ENCODE data around the gene GSE1. TPM values are rescaled to one million over a fixed set of nuclear protein-coding genes. Genes with fewer than 3 reads are reported as not detected.

GSE1 gene
- total and polyA plus RNA-seq, 9 of the 15 experiments (the other 6 are each of a cell fraction or from before 2014, with no cell fraction given), result 12.2 to 244 (median 57.9) TPM

DNA sequence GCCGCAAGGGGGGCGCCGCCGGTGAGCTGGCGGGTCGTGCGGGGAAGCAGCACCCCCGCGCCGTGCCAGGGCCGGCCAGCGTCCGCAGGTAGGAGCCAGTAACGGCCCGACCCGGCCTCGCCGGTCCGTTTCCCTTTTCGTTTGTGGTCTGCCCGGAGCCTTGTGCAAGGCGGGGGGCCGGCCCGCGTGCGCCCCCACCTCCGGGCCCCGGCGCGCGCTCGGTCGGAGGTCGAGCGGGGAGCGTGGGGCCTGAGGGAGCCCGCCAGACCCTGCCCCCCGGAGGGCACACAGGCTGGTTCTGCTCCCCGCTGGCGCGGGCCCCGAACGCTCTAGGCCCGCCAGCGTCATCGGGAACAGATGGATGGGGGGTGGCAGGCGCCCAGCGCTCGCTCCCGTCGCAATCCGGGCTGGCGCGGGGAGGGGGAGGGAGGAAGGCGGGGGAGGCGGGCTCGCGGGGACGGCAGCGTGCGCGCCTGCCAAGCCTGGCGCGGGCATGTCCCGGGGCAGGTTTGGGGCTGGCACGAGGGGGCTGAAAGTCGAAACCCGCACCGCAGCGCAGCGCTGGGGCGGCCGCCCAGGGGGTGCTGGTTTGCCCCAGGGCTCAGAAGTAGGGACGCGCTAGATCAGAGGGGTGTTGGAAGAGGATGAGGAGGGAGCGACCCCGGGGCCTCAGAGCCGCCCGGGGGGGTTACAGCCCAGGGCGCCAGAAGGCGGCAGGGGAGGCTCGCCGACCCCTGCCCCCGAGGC lies 1.5 kb upstream of the GSE1 start (continued):
- TF ChIP-seq ZNF197 (CRISPR knock-in tag; IDR thresholded peaks at IDR 0.05; ENCODE audit: low read depth) (0 out of 2 replicates have a peak, but pooled peaks have one; percentile 37), NONO (IDR thresholded peaks at IDR 0.05; ENCODE audit: low read depth in 2 of 2, low read length in 1 of 2) (peak in 1 of 2 experiments; percentile 33; a peak in 1 of 4 replicates), OTX1 (CRISPR knock-in tag; IDR thresholded peaks at IDR 0.05) (peak; percentile 41; the same call in 1 of the 2 replicates), CREM (IDR thresholded peaks at IDR 0.05; ENCODE audit: low read depth) (peak; percentile 48; the same call in 1 of the 2 replicates), SMARCE1 (IDR thresholded peaks at IDR 0.05) (no peak), MYBL2 (IDR thresholded peaks at IDR 0.05; ENCODE audit: low read depth) (no peak), MYBL2 (CRISPR knock-in tag; IDR thresholded peaks at IDR 0.05; ENCODE audit: borderline replicate concordance) (no peak), PCBP1 (IDR thresholded peaks at IDR 0.05; ENCODE audit: low read depth, low read length, poor library complexity, severe bottlenecking) (peak; percentile 89), CHD2 (IDR thresholded peaks at IDR 0.05; ENCODE audit: low read depth, low read length) (no peak), ZNF830 (CRISPR knock-in tag; IDR thresholded peaks at IDR 0.05) (0 out of 2 replicates have a peak, but pooled peaks have one; percentile 28), KLF13 (tag; IDR thresholded peaks at IDR 0.05; ENCODE audit: borderline replicate concordance, low read depth) (no peak), CHCHD3 (CRISPR knock-in tag; IDR thresholded peaks at IDR 0.05) (no peak)
- TF ChIP-seq, protein P1, sequence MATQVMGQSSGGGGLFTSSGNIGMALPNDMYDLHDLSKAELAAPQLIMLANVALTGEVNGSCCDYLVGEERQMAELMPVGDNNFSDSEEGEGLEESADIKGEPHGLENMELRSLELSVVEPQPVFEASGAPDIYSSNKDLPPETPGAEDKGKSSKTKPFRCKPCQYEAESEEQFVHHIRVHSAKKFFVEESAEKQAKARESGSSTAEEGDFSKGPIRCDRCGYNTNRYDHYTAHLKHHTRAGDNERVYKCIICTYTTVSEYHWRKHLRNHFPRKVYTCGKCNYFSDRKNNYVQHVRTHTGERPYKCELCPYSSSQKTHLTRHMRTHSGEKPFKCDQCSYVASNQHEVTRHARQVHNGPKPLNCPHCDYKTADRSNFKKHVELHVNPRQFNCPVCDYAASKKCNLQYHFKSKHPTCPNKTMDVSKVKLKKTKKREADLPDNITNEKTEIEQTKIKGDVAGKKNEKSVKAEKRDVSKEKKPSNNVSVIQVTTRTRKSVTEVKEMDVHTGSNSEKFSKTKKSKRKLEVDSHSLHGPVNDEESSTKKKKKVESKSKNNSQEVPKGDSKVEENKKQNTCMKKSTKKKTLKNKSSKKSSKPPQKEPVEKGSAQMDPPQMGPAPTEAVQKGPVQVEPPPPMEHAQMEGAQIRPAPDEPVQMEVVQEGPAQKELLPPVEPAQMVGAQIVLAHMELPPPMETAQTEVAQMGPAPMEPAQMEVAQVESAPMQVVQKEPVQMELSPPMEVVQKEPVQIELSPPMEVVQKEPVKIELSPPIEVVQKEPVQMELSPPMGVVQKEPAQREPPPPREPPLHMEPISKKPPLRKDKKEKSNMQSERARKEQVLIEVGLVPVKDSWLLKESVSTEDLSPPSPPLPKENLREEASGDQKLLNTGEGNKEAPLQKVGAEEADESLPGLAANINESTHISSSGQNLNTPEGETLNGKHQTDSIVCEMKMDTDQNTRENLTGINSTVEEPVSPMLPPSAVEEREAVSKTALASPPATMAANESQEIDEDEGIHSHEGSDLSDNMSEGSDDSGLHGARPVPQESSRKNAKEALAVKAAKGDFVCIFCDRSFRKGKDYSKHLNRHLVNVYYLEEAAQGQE (IDR thresholded peaks at IDR 0.05; ENCODE audit: borderline replicate concordance), result peak; percentile 92; the same call in 1 of the 2 replicates
- TF ChIP-seq, protein P1 (CRISPR knock-in tag; IDR thresholded peaks at IDR 0.05; ENCODE audit: low read depth), result peak; percentile 46; the same call in 1 of the 2 replicates
- TF ChIP-seq, protein P2, sequence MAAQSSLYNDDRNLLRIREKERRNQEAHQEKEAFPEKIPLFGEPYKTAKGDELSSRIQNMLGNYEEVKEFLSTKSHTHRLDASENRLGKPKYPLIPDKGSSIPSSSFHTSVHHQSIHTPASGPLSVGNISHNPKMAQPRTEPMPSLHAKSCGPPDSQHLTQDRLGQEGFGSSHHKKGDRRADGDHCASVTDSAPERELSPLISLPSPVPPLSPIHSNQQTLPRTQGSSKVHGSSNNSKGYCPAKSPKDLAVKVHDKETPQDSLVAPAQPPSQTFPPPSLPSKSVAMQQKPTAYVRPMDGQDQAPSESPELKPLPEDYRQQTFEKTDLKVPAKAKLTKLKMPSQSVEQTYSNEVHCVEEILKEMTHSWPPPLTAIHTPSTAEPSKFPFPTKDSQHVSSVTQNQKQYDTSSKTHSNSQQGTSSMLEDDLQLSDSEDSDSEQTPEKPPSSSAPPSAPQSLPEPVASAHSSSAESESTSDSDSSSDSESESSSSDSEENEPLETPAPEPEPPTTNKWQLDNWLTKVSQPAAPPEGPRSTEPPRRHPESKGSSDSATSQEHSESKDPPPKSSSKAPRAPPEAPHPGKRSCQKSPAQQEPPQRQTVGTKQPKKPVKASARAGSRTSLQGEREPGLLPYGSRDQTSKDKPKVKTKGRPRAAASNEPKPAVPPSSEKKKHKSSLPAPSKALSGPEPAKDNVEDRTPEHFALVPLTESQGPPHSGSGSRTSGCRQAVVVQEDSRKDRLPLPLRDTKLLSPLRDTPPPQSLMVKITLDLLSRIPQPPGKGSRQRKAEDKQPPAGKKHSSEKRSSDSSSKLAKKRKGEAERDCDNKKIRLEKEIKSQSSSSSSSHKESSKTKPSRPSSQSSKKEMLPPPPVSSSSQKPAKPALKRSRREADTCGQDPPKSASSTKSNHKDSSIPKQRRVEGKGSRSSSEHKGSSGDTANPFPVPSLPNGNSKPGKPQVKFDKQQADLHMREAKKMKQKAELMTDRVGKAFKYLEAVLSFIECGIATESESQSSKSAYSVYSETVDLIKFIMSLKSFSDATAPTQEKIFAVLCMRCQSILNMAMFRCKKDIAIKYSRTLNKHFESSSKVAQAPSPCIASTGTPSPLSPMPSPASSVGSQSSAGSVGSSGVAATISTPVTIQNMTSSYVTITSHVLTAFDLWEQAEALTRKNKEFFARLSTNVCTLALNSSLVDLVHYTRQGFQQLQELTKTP (IDR thresholded peaks at IDR 0.05; ENCODE audit: low read depth in 1 of 2, partially characterized antibody in 2 of 2), result no peak
